Measurements from ENCODE around the gene GRIFIN.

GRIFIN gene

GRCh38 chr7:2432910-2433712 lies 43.1 kb downstream of the GRIFIN start:
- DNase-seq, result no peak

GRCh38 chr7:2431260-2431867 lies 44.8 kb downstream of the GRIFIN start:
- peak in 1 of 2 donors; percentile 36 for DNase-seq

GRCh38 chr7:2425749-2426148 lies 50.4 kb downstream of the GRIFIN start:
- no peak for DNase-seq

Data from activated CD4-positive, alpha-beta T cell treated with anti-CD3 and anti-CD28 coated beads for 4 hours (primary cell).